Retinal pigment epithelial cell (primary cell): ENCODE data around the gene GID4.

Experiments
- DNase-seq: peaks from one replicate; pipeline ENCODE4 v3.0.0-alpha.2; 2010; ENCODE audit warnings: low read depth
- H3K4me3 ChIP-seq: 2 replicates; pipeline ENCODE4 v1.5.1; 2011; ENCODE audit warnings: mild to moderate bottlenecking, low read length, control low read depth, moderate library complexity
- CTCF ChIP-seq: conservative IDR thresholded peaks from 2 replicates; pipeline ENCODE4 v1.5.1; 2011; ENCODE audit warnings: low read depth, low read length, control low read depth, inconsistent platforms

Gene GID4

DNA sequence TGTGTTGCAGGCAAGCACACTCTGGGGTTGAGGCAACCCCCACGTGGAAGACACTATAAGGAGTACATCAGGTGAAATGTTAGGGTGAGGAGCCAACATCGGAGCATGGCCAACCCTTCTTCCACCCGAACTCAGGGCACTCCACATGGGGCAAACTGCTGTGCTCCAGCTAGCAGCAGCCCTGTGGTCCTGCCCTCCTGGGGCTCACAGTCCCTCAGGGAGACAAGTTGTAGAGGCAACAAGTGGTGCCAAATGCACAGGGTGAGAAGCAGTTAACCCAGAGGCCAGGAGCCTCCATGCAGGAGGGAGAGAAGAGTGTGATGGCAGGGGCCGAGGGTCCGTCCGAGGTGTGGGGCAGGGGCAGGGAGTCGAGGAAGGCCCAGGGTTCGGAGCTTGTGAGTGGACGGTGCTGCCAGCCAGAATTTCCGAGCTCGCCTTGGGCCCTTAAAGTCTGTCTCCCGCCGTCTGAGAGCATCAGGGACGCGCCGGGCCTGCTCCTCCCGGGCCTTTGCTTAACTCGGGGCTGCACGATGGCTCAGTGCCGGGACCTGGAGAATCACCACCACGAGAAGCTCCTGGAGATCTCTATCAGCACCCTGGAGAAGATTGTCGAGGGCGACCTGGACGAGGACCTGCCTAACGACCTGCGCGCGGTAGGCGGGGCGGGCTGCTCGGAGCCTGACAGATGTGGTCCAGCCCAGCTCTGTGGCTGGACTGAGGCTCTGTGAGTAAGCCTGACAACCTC, 32.5 kb upstream of the GID4 start:
- DNase-seq: no peak
- no peak for TF ChIP-seq CTCF
- no peak overlapping the region for H3K4me3 ChIP-seq

DNA sequence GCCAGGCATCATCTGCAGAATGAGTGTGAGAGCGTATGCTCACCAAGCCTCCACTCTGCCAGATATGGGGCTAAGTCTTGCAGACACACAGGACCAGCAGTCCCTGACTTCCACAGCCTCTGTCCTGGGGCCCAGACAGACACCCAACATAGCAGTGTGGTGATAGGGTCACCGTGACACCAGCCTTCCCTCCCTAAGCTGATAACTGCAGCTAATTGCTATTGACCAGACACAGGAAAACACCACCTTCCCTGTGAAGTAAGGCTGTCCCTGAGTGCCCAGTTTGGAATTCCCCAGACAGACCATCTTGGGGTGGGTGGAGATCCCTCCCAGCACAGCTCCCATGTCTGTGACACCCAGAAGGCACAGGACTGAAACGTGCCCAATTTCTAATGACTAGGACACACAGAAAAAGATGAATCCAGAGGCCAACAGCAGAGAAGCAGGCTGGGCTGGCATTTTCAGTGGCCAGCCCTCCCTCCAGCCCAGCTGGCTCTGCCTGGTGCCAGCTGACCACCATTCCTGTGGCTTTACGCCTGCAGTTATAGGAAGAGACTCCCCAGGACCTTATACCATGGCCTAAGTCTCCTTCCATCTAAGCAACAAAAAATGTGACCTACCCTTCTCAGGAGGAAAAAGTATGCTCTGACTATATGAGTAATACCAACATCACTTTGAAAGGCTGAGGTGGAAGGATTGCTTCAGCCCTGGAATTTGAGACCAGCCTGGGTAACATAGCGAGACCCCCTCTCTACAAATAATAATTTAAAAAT, 30.5 kb upstream of the GID4 start:
- DNase-seq: no peak
- no peak for TF ChIP-seq CTCF
- no peak overlapping the region for H3K4me3 ChIP-seq

DNA sequence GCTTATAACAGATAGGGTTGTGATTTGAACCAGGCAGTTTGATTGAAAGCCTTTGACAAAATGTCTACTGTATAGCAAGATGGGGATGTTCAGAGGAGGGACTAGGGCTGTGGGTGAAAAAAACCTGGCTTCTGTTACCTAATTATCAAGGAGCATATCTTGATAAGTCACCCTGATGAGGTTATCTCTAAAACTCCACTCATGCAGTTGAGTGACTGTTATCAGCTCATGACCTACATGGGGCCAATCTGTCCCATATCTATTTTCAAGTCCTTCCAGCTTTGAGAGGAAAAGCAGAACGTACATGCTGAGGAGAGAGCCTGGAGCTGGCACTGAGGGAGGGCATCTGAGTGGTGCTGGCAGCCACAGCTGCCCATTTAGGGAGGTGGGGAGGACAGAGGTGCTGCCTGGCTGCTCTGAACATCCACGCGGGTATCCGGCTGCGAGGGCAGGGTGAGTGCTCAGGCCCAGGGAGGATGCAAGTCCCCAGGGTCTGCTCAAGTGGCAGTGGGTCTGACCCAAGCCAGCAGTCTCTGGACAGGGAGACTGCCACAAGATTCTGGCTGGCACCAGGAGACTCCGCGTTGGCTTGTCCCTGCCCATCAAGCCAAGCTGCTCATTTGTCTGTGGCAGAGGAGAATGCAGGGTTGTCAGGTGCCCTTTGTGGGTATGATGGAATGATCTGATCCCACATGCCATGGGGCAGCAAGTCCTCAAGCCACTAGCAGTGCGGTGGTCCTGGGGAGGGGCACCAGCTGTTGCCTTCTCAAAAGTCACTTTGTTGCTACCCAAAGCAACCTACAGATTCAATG, 29.4 kb upstream of the GID4 start:
- DNase-seq: no peak
- no peak overlapping the region for H3K4me3 ChIP-seq
- no peak for TF ChIP-seq CTCF

- TF ChIP-seq CTCF: no peak
- H3K4me3 ChIP-seq: no peak overlapping the region
- DNase-seq: no peak
Measured at GRCh38 chr17:18011286-18011685, 27.9 kb upstream of the GID4 start.

DNA sequence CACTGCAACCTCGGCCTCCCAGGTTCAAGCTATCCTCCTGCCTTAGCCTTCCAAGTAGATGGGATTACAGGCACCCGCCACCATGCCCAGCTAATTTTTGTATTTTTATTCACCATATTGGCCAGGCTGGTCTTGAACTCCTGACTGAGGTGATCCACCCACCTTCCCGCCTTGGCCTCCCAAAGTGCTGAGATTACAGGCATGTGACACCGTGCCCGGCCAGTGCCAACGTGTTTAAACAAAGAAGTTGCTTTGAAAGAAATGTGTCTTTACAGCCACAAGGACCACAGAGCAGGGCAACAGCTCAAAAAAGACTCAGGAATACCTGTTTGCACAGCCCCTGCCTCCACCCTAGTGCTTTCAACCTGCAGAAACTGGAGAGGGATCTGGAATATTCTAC, 25.2 kb upstream of the GID4 start:
- no peak for TF ChIP-seq CTCF
- DNase-seq: no peak

GRCh38 chr17:18015593-18015992, 23.6 kb upstream of the GID4 start:
- no peak overlapping the region for H3K4me3 ChIP-seq
- no peak for TF ChIP-seq CTCF
- DNase-seq: no peak

More for the DNA sequence above, 25.2 kb upstream of the GID4 start:
- H3K4me3 ChIP-seq: no peak overlapping the region
